ENCODE measurements around the gene VPS26B. TPM values are rescaled to one million over a fixed set of nuclear protein-coding genes. Genes with fewer than 3 reads are reported as not detected.

VPS26B gene
- total and polyA plus RNA-seq, 9 of the 15 experiments (the other 6 are each of a cell fraction or from before 2014, with no cell fraction given): 3.5 to 43.3 (median 27.4) TPM

DNA sequence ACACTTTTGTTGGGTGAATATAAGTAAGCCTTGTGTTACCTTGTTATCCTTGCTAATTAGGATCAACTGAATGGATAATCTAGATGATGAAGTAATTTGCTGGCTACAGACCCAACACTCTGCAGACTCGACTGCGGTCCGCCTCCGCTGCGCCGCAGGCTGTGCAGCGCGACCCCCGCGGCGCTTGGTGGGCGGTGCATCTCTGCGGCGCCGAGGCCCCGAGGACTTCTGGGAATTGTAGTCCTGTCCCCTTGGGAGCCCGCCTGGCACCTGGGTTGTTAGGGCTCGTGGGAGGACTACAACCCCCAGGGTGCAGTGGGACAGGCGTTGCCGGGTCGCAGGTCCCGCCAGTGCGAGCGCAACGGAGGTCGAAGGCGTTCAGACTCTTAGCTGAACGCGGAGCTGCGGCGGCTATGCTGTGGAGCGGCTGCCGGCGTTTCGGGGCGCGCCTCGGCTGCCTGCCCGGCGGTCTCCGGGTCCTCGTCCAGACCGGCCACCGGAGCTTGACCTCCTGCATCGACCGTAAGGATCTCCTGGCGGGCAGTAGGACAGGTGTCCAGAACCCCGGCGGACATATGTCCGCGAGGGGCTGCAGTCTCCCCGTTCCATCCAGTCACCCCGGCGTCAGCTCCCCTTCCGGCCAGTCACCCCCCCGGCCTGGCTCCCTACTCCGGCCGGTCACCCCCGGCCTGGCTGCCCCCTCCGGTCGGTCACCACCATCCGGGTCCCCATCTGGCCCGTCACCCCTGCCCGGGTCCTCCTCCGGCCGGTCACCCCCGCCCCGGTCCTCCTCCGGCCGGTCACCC is 28.9 kb downstream of the VPS26B start, which contains the start of the genes ACAD8 and THYN1 (continued):
- TF ChIP-seq ZBTB12 (CRISPR knock-in tag; IDR thresholded peaks at IDR 0.05) (no peak), MBD2 (IDR thresholded peaks at IDR 0.05; ENCODE audit: borderline replicate concordance, low read depth) (peak; percentile 83), SMARCA4 (IDR thresholded peaks at IDR 0.05) (no peak), ERF (CRISPR knock-in tag; IDR thresholded peaks at IDR 0.05) (no peak), HDAC2 (IDR thresholded peaks at IDR 0.05) (peak; percentile 37; the same call in 1 of the 2 replicates), ZNF41 (CRISPR knock-in tag; conservative IDR thresholded peaks at IDR 0.05) (no peak), ZHX1 (conservative IDR thresholded peaks at IDR 0.05; ENCODE audit: low read length) (no peak), ZFP1 (CRISPR knock-in tag; IDR thresholded peaks at IDR 0.05) (no peak), RNF2 (IDR thresholded peaks at IDR 0.05) (peak; percentile 59; the same call in 1 of the 2 replicates), ZNF347 (CRISPR knock-in tag; IDR thresholded peaks at IDR 0.05; ENCODE audit: low read depth) (no peak), RB1 (IDR thresholded peaks at IDR 0.05; ENCODE audit: low read depth) (peak; percentile 69; the same call in 1 of the 2 replicates), E2F3 (CRISPR knock-in tag; IDR thresholded peaks at IDR 0.05) (peak; percentile 51; the same call in 1 of the 2 replicates), MGA (IDR thresholded peaks at IDR 0.05) (no peak)

All from K562 (cell line).